Hematopoietic multipotent progenitor cell (in vitro differentiated cells): ENCODE data around the gene BLTP3A. TPM values are rescaled to one million over a fixed set of nuclear protein-coding genes. Genes with fewer than 3 reads are reported as not detected.
"Not testable (repeated sequence)": the region's sequence is repeated elsewhere in the genome, so short reads cannot be mapped to it uniquely, and the experiment has no call there.

Experiments
- DNase-seq, 3 donors: peaks; one replicate each; pipeline ENCODE4 v3.0.0-alpha.2; 2011 to 2015; ENCODE audit warnings: low read depth in 2 of 3, low spot score in 2 of 3
- total RNA-seq: library from RNA; depleted of rRNA; stranded (reverse); fragments of >200 nt; gene quantifications from one replicate; pipeline ENCODE4 v1.2.3, GENCODE V29; 2012

BLTP3A gene
- 12.1 TPM for total RNA-seq

- peak; percentile 58 to 92 (median 88) for DNase-seq
Measured at GRCh38 chr6:34791701-34792604, at the start of gene BLTP3A. BLTP3A (plus strand) TSS chr6:34792083; CDS start chr6:34792251, 168 bp downstream.

GRCh38 chr6:34742094-34742493 lies 49.8 kb upstream of the BLTP3A start:
- DNase-seq, result no peak

- no peak for DNase-seq
Measured at GRCh38 chr6:34743625-34744293, 48.1 kb upstream of the BLTP3A start.

- not testable (repeated sequence) for DNase-seq
Measured at GRCh38 chr6:34744294-34744647, 47.6 kb upstream of the BLTP3A start.

GRCh38 chr6:34745277-34746103 lies 46.4 kb upstream of the BLTP3A start:
- DNase-seq, result no peak

- DNase-seq, result no peak
Measured at GRCh38 chr6:34746104-34746846, 45.6 kb upstream of the BLTP3A start.

GRCh38 chr6:34748757-34749156 lies 43.1 kb upstream of the BLTP3A start:
- DNase-seq, result no peak

- DNase-seq, result peak in 2 of 3 donors; percentile 60 to 71
Measured at GRCh38 chr6:34756513-34756856, 35.4 kb upstream of the BLTP3A start.

GRCh38 chr6:34757687-34758274 lies 34.1 kb upstream of the BLTP3A start:
- peak in 1 of 3 donors; percentile 6 for DNase-seq

- DNase-seq, result no peak
Measured at GRCh38 chr6:34760108-34760507, 31.8 kb upstream of the BLTP3A start.

- not testable (repeated sequence) for DNase-seq
Measured at GRCh38 chr6:34761681-34762080, 30.2 kb upstream of the BLTP3A start.

GRCh38 chr6:34768148-34768547 lies 23.7 kb upstream of the BLTP3A start:
- DNase-seq, result no peak

GRCh38 chr6:34771727-34772126 lies 20.2 kb upstream of the BLTP3A start:
- DNase-seq, result no peak

GRCh38 chr6:34772940-34773339 lies 18.9 kb upstream of the BLTP3A start:
- DNase-seq, result no peak

- no peak for DNase-seq
Measured at GRCh38 chr6:34773916-34774315, 18.0 kb upstream of the BLTP3A start.

- DNase-seq, result no peak
Measured at GRCh38 chr6:34774967-34775366, 16.9 kb upstream of the BLTP3A start.

- DNase-seq, result not testable (repeated sequence)
Measured at GRCh38 chr6:34785375-34785774, 6.5 kb upstream of the BLTP3A start.

GRCh38 chr6:34787152-34787551 lies 4.7 kb upstream of the BLTP3A start:
- DNase-seq, result not testable (repeated sequence)

- no peak for DNase-seq
Measured at GRCh38 chr6:34788111-34788510, 3.8 kb upstream of the BLTP3A start.

- DNase-seq, result peak in 2 of 3 donors; percentile 2 to 70
Measured at GRCh38 chr6:34791164-34791700, 651 bp upstream of the BLTP3A start.
